H1 (cell line): ENCODE data around the gene PDGFB. TPM values are rescaled to one million over a fixed set of nuclear protein-coding genes. Genes with fewer than 3 reads are reported as not detected.

Source experiments
- CTCF ChIA-PET: fragments of 300-600 bp; sonication (Branson Sonifier 250); formaldehyde crosslinking; loops from one replicate; lab custom pipeline; 2021; ENCODE audit not compliant: partially characterized antibody; lab: Charles Lee
- POLR2A ChIA-PET: fragments of 300-600 bp; sonication (Branson Sonifier 250); formaldehyde crosslinking; loops from one replicate; lab custom pipeline; 2021; ENCODE audit warnings: inconsistent platforms; ENCODE audit not compliant: partially characterized antibody; lab: Charles Lee
- DNase-seq, 2 experiments: peaks; one replicate each; pipeline versions ENCODE4 v3.0.0 to v3.0.0-alpha.2; 2010 to 2022; ENCODE audit warnings: low spot score in 2 of 2, low read depth in 1 of 2, mixed read lengths in 1 of 2
- FAIRE-seq: peaks from 2 replicates; lab custom pipeline; 2011; peaks lifted over from hg19 to GRCh38; lab: Jason Lieb, UNC
- H2AFZ ChIP-seq: 2 replicates; pipeline ENCODE4 v1.8.1; 2012; ENCODE audit warnings: low read length, inconsistent platforms
- H2AK5ac ChIP-seq: 2 replicates; pipeline ENCODE4 v1.6.1; 2013; ENCODE audit warnings: low read depth, low read length
- H2BK120ac ChIP-seq: replicated peaks from 2 replicates; pipeline ENCODE3; 2013; ENCODE audit warnings: low read depth, low read length, inconsistent platforms
- H2BK12ac ChIP-seq: 2 replicates; pipeline ENCODE4 v1.6.1; 2013; ENCODE audit warnings: low read depth, low read length
- H2BK15ac ChIP-seq: 2 replicates; pipeline ENCODE4 v1.6.1; 2013; ENCODE audit warnings: low read length
- H2BK20ac ChIP-seq: 2 replicates; pipeline ENCODE4 v1.6.1; 2013; ENCODE audit warnings: low read length
- H2BK5ac ChIP-seq: 2 replicates; pipeline ENCODE4 v1.6.1; 2013; ENCODE audit warnings: low read depth, low read length
- H3K14ac ChIP-seq: 2 replicates; pipeline ENCODE4 v1.6.1; 2013; ENCODE audit warnings: inconsistent platforms; ENCODE audit not compliant: insufficient read length
- H3K18ac ChIP-seq: 2 replicates; pipeline ENCODE4 v1.6.1; 2013; ENCODE audit warnings: low read length; ENCODE audit errors: extremely low read depth
- H3K23ac ChIP-seq: 2 replicates; pipeline ENCODE4 v1.6.1; 2013; ENCODE audit warnings: inconsistent platforms; ENCODE audit not compliant: insufficient read length
- H3K23me2 ChIP-seq: 2 replicates; pipeline ENCODE4 v1.6.1; 2013; ENCODE audit warnings: low read depth, low read length
- H3K27ac ChIP-seq: 2 replicates; pipeline ENCODE4 v1.6.1; 2011; ENCODE audit warnings: low read depth, low read length, inconsistent platforms
- H3K27me3 ChIP-seq, 4 experiments: replicated peaks in 1 of 4; 1 replicate in 1 of 4; 2 replicates in 3 of 4; pipeline versions ENCODE4 v1.6.1 to v1.8.1; 2011 to 2013; ENCODE audit warnings: low read length in 3 of 4, mild to moderate bottlenecking in 3 of 4, inconsistent platforms in 2 of 4, mixed read lengths in 2 of 4, moderate library complexity in 1 of 4; ENCODE audit not compliant: control insufficient read depth in 3 of 4, insufficient read depth in 3 of 4; ENCODE audit errors: extremely low read depth in 1 of 4
- H3K36me3 ChIP-seq, 4 experiments: 2 replicates each; pipeline versions ENCODE4 v1.6.1 to v1.8.1; 2011 to 2013; ENCODE audit warnings: mild to moderate bottlenecking in 4 of 4, low read length in 3 of 4, moderate library complexity in 2 of 4, control low read depth in 1 of 4, inconsistent platforms in 1 of 4; ENCODE audit not compliant: insufficient read depth in 4 of 4, control insufficient read depth in 2 of 4
- H3K4ac ChIP-seq: replicated peaks from 2 replicates; pipeline ENCODE3; 2013; ENCODE audit warnings: low read length, low read depth, mixed read lengths, inconsistent platforms; ENCODE audit not compliant: insufficient read length
- H3K4me1 ChIP-seq, 4 experiments: replicated peaks in 1 of 4; 1 replicate in 1 of 4; 2 replicates in 3 of 4; pipeline versions ENCODE4 v1.6.1 to v1.8.1; 2011 to 2013; ENCODE audit warnings: low read length in 3 of 4, inconsistent platforms in 2 of 4, mixed read lengths in 1 of 4; ENCODE audit not compliant: insufficient read depth in 4 of 4, control insufficient read depth in 3 of 4
- H3K4me2 ChIP-seq, 2 experiments: 2 replicates each; pipeline versions ENCODE4 v1.6.1 to v1.8.1; 2011 to 2013; ENCODE audit warnings: low read depth in 2 of 2, low read length in 2 of 2, control low read depth in 1 of 2, inconsistent platforms in 1 of 2, mild to moderate bottlenecking in 1 of 2; ENCODE audit not compliant: insufficient read depth in 1 of 2
- H3K4me3 ChIP-seq, 4 experiments: fragments of 200-600, 300-600 bp in 1 of 4; sonication (generic), shearing (Covaris generic), sonication (Bioruptor Twin) in 1 of 4; 2 replicates each; pipeline versions ENCODE4 v1.5.1 to v1.8.1; 2011 to 2016; ENCODE audit warnings: low read length in 4 of 4, low read depth in 3 of 4, control low read depth in 2 of 4, inconsistent platforms in 2 of 4, mild to moderate bottlenecking in 2 of 4, mixed read lengths in 1 of 4, moderate library complexity in 1 of 4; ENCODE audit not compliant: insufficient read depth in 2 of 4; ENCODE audit errors: extremely low read depth in 1 of 4
- H3K56ac ChIP-seq: replicated peaks from 2 replicates; pipeline ENCODE3; 2013; ENCODE audit warnings: low read depth, mild to moderate bottlenecking, mixed read lengths, low read length, inconsistent platforms; ENCODE audit not compliant: insufficient read length
- H3K79me1 ChIP-seq: 2 replicates; pipeline ENCODE4 v1.6.1; 2013; ENCODE audit warnings: low read depth, low read length, control low read depth
- H3K79me2 ChIP-seq, 2 experiments: 2 replicates each; pipeline versions ENCODE4 v1.6.1 to v1.8.1; 2012 to 2013; ENCODE audit warnings: low read length in 2 of 2, mild to moderate bottlenecking in 2 of 2, inconsistent platforms in 1 of 2; ENCODE audit not compliant: insufficient read depth in 2 of 2, control insufficient read depth in 1 of 2
- H3K9ac ChIP-seq, 4 experiments: replicated peaks in 1 of 4; 1 replicate in 1 of 4; 2 replicates in 3 of 4; pipeline versions ENCODE4 v1.6.1 to v1.8.1; 2011 to 2013; ENCODE audit warnings: low read depth in 3 of 4, low read length in 3 of 4, control low read depth in 2 of 4, mild to moderate bottlenecking in 2 of 4, moderate library complexity in 2 of 4, inconsistent platforms in 1 of 4; ENCODE audit errors: extremely low read depth in 1 of 4
- H3K9me3 ChIP-seq, 2 experiments: 2 replicates each; pipeline versions ENCODE4 v1.6.1 to v1.8.1; 2012 to 2013; ENCODE audit warnings: mild to moderate bottlenecking in 2 of 2, moderate library complexity in 2 of 2, control low read depth in 1 of 2, inconsistent platforms in 1 of 2, low read depth in 1 of 2, low read length in 1 of 2, mixed read lengths in 1 of 2; ENCODE audit not compliant: insufficient read depth in 2 of 2
- H4K20me1 ChIP-seq, 2 experiments: replicated peaks in 1 of 2; 2 replicates each; pipeline versions ENCODE3 to v1.8.1; 2011 to 2013; ENCODE audit warnings: inconsistent platforms in 2 of 2, low read length in 2 of 2, mild to moderate bottlenecking in 1 of 2; ENCODE audit not compliant: insufficient read depth in 2 of 2, control insufficient read depth in 1 of 2
- H4K5ac ChIP-seq: 2 replicates; pipeline ENCODE4 v1.6.1; 2013; ENCODE audit warnings: low read length, low read depth, mixed read lengths, inconsistent platforms; ENCODE audit not compliant: insufficient read length
- H4K8ac ChIP-seq: 2 replicates; pipeline ENCODE4 v1.8.0; 2013; ENCODE audit warnings: mild to moderate bottlenecking, moderate library complexity, low read length, inconsistent platforms; ENCODE audit not compliant: insufficient read depth; ENCODE audit errors: extremely low read depth
- H4K91ac ChIP-seq: replicated peaks from 2 replicates; pipeline ENCODE3; 2013; ENCODE audit warnings: low read length, mixed read lengths, inconsistent platforms; ENCODE audit not compliant: insufficient read length
- MAFK ChIP-seq: IDR thresholded peaks from 2 replicates; pipeline ENCODE4 v1.6.1; 2012; ENCODE audit warnings: low read depth, mild to moderate bottlenecking, improper control_type of control experiment, low read length
- USF2 ChIP-seq: IDR thresholded peaks from 2 replicates; pipeline ENCODE4 v1.6.1; 2011; ENCODE audit warnings: low read length, improper control_type of control experiment
- WGBS, 2 experiments: shearing (Covaris generic) in 1 of 2; methylation state at CpG; one replicate each; pipeline versions ENCODE4 v1.1.6 to v1.1.7; 2013 to 2015; ENCODE audit warnings: low lambda C conversion rate in 2 of 2, mixed read lengths in 2 of 2, inconsistent platforms in 1 of 2, low coverage in 1 of 2, missing lambda C conversion rate in 1 of 2; ENCODE audit not compliant: insufficient replicate concordance in 2 of 2, insufficient coverage in 1 of 2, insufficient read length in 1 of 2; ENCODE audit errors: extremely low coverage in 1 of 2, missing lambda C conversion rate in 1 of 2; 5-methylcytosine and 5-hydroxymethylcytosine counted together
- polyA plus RNA-seq, 7 experiments: library from polyadenylated mRNA; depleted of rRNA in 3 of 7; stranded (reverse) in 5 of 7; unstranded in 2 of 7; fragments of >200 nt in 5 of 7; fragments of 200-250 nt in 2 of 7; gene quantifications; 1 replicate in 5 of 7; 2 replicates in 1 of 7; 4 replicates in 1 of 7; pipeline versions ENCODE4 v1.2.1 to v1.2.3, GENCODE V29; 2011 to 2013; ENCODE audit warnings: missing spikeins in 2 of 7, mixed read lengths in 2 of 7
- total RNA-seq: library from RNA; stranded (reverse); fragmentation: NEBNext Ultra II Directional; extraction: Animal tissue kit (Norgen Biotek cat#: 25700); gene quantifications from 2 replicates; pipeline ENCODE4 v1.2.1, GENCODE V29; 2021

Gene PDGFB
- total and polyA plus RNA-seq, 2 of the 8 experiments (the other 6 are each of a cell fraction or from before 2014, with no cell fraction given): 3.9 to 8.5 TPM

DNA sequence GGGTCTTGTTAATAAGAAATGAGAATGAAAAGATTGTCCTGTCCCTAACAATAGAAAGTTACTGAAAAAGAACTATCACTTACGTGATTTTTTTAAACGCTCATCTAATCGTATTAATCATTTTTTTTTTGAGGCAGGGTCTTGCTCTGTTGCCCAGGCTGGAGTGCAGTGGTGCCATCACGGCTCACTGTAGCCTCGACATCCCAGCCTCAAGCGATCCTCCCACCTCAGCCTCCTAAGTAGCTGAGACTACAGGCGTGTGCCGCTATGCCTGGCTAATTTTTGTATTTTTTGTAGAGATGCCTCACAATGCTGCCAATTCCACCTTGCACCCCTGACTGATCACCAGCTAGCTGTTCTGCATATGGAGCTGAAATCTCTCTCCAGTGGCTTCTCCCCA, 15.7 kb downstream of the PDGFB start:
- peak overlapping the region in 1 of 2 experiments; percentile 60; a peak in 1 of 4 replicates for H3K4me2 ChIP-seq
- no peaks in the 10 kb centered on the region for H3K9me3 ChIP-seq
- no peak overlapping the region for H4K8ac ChIP-seq
- no peak for FAIRE-seq
- peak overlapping the region; percentile 68; the same call in 1 of the 2 replicates for H2BK5ac ChIP-seq
- no peaks in the 10 kb centered on the region for H3K36me3 ChIP-seq
- H4K20me1 ChIP-seq: no peaks in the 10 kb centered on the region
- 0 out of 2 replicates have a peak overlapping the region, but pooled peaks have one; percentile 43 for H2AK5ac ChIP-seq
- ChIA-PET CTCF (interaction anchor here (0.6 to 3.0 kb wide), 13 partner anchors 10 to 1561 kb away, joined by 3 to 22 read pairs (median 3); no protein-coding TSS in a partner anchor), POLR2A (interaction anchor here (1.0 to 7.1 kb wide), 16 partner anchors 9 to 91 kb away, joined by 3 to 66 read pairs (median 10); partner anchors contain the start of genes PDGFB and RPL3)
- WGBS, 2 experiments: 91% methylated on average over 8 of the region's 8 CpGs; no CpG with 5 or more reads in 1 of the 2 experiments
- peaks cover 0 to 19% (median 6%) of the 10 kb centered on the region in 4 experiments; a peak in 5 of 7 replicates for H3K27me3 ChIP-seq
- no peak overlapping the region for H3K4me3 ChIP-seq
- H3K79me1 ChIP-seq: no peaks in the 10 kb centered on the region
- H3K9ac ChIP-seq: no peak overlapping the region; a peak in 1 of 7 replicates
- no peak overlapping the region for H3K14ac ChIP-seq
- H3K4me1 ChIP-seq: peaks cover 0 to 27% (median 22%) of the 10 kb centered on the region in 4 experiments; a peak in 6 of 7 replicates
- H4K5ac ChIP-seq: no peak overlapping the region
- H3K4ac ChIP-seq: peak overlapping the region; percentile 81
- H2BK20ac ChIP-seq: peak overlapping the region; percentile 40; the same call in 1 of the 2 replicates
- H3K23ac ChIP-seq: no peak overlapping the region
- peak overlapping the region; percentile 93; the same call in 1 of the 2 replicates for H3K18ac ChIP-seq
- H3K79me2 ChIP-seq: no peaks in the 10 kb centered on the region
- H3K27ac ChIP-seq: no peak overlapping the region
- H4K91ac ChIP-seq: peak overlapping the region; percentile 25
- H3K23me2 ChIP-seq: no peaks in the 10 kb centered on the region
- H2BK120ac ChIP-seq: no peak overlapping the region
- no peak overlapping the region for H3K56ac ChIP-seq
- no peak for TF ChIP-seq USF2
- TF ChIP-seq MAFK: no peak
- TF ChIP-seq, all 59 proteins: peak for 0
- no peak for DNase-seq
- 0 out of 2 replicates have a peak overlapping the region, but pooled peaks have one; percentile 18 for H2BK15ac ChIP-seq
- H2BK12ac ChIP-seq: peak overlapping the region; percentile 95; the same call in 1 of the 2 replicates
- H2AFZ ChIP-seq: no peak overlapping the region
